Activated naive CD8-positive, alpha-beta T cell treated with anti-CD3 and anti-CD28 coated beads, Interleukin-2, amount 50 U/mL, for 16 hours (primary cell): ENCODE data around the gene NRXN2.

Experiments
- DNase-seq: peaks from one replicate; pipeline ENCODE4 v3.0.0-alpha.2; 2020; ENCODE audit warnings: low read depth, low spot score

NRXN2 gene

DNA sequence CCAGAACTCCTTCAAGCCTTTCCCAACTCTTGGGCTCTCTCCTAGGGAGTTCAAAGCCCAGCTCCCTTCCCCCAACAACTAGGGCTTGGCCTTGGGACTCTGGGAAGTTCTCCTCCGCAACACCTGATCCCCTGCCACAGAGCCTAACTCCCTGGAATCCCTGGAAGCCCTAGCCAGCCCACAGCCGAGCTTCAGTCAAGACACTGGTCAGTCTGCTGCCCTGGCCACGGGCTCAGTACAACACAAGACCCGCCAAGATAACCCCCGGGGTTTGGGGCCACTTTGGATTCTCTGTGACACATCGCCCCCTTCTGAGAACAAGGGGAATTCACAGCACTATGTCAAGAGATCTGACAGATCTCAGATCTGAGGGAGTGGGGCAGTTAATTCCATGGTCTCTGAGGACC lies 73.7 kb downstream of the NRXN2 start:
- no peak for DNase-seq

DNA sequence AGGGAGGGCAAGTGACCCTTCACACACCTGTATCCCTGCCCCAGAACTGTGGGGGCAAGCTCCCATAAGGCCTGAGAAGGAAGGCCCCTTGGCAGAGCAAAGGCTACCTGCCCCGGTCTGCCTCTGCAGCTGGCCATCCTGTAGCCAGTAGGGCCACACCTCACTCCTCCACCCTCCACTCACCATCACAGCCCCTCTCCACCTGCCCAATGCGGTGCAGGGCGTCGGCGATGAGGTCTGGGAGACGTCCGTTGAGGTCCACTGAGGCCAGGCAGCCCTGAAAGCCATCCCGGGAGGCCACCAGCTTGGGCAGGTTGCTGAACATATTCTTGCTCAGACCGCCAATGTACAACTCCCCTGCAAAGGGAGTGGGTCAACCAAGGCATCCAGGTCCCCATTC lies 74.4 kb downstream of the NRXN2 start:
- no peak for DNase-seq

GRCh38 chr11:64647019-64647779 lies 75.8 kb downstream of the NRXN2 start:
- DNase-seq: no peak

- no peak for DNase-seq
Observed at GRCh38 chr11:64644647-64645275, 78.2 kb downstream of the NRXN2 start.

DNA sequence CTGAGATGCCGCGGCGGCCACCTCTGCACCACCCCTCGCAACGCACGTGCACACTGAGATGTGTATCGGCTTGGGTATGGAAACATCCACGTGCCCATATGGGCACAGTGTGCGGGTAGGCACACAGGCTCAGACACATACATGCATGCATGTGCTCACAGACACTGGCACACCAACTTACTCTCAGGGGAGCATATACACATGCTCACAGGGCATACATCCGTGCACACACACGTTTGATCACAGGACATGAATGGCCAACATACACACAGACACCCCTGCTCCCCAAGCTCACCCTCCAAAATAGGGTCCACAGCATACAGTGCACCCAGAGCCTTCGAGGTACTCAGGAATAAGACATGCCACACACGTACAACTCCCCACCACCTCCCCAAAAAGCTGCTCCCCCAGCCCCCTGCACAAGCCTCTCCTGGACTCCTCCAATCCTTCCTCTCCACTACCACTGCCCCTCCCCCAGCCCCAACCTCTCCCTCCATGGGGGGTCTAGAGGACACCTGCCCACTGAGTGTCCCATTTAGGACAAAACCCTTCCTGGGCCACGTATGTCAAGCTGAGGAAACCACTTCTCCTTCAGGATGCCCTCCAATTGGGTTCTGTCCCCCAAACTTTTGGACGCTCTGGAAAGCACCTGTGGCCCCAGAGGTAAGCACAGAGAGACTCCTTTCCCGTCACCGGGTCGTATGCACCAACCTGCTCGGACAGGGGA lies 78.9 kb downstream of the NRXN2 start:
- DNase-seq: no peak

DNA sequence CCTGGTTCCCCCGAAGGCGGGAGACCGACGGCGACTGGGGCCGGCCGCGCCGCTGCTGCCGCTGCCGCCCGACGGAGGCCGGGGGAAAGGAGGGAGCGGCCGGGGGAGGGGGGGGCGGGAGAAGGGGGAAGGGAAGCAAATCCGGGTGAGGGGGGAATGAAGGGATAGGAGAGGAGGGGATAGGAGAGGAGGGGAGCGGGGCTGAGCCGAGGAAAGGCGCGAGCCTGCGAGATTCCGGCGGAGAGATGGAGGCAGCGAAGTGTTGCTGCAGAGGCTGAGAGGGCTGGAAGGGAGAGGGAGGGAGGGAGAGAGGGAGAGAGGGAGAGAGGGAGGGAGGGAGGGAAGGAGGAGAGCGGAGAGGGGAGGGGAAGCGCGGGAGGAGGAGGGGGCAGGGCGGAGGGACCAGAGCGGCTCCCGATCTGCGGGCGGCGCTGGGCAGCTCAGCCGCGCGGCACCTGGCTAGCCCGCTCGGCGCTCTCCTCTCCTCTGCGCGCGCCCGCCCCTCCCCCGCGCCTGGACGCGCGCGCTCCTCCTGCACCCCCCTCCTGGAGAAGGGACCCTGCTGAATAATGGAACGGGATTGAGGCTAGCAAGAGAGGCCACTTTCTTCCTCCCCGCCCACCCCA lies 79.6 kb downstream of the NRXN2 start:
- no peak for DNase-seq

GRCh38 chr11:64642871-64643255 lies 80.1 kb downstream of the NRXN2 start:
- no peak for DNase-seq

DNA sequence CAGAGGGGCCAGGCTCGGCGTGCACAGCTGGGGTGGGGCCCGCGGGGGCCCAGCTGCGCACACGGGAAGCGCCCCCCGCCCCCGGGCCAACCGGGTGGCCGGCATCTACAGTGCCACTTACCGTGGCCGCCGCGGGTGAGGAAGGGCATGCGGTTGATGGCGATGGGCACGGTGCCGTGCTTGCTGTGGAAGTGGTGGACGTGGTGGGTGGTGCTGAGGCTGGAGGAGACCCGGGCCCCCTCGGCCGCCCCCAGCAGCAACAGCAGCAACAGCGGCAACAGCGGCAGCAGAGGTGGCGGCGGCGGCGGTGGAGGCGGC lies 80.6 kb downstream of the NRXN2 start:
- no peak for DNase-seq

- DNase-seq: no peak
Observed at GRCh38 chr11:64641596-64642417, 81.2 kb downstream of the NRXN2 start.

DNA sequence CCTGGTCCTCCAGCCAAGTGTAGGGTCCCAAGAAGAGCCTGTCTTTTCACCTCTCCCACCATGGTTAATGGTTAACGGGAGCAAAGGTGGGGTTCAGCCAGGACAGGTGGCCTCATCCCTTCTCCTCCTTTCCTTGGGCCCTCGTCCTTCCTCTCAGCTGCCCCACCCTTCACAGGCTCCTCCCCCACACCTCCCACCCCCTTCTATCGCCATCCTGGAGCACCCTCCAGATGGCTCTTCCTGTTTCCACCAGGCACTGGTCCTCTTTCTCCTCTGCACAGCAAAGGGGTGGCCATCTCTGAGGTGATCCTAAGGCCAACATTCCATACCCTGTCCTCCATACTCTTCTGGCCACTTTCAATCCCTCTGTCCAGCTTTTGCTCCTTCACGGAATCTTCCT lies 83.1 kb downstream of the NRXN2 start:
- DNase-seq: no peak

DNA sequence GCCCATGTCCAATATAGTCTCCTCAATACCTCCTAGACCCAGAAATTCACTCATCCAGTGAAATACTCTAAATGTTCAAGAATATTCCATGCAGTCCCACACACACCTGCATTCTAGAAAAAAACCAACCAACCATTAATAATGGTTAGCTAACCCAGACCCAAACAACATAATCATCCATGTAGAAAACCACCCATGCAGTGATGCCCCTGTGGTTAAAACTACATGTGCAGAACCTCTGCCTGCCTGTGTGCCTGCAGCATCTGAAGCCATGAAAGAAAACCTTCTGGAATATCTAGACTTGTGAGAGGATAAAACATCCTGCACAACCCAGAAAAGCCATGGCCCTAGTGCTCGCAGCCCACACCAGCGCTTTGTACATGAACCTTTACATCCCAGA lies 84.2 kb downstream of the NRXN2 start:
- DNase-seq: no peak

DNA sequence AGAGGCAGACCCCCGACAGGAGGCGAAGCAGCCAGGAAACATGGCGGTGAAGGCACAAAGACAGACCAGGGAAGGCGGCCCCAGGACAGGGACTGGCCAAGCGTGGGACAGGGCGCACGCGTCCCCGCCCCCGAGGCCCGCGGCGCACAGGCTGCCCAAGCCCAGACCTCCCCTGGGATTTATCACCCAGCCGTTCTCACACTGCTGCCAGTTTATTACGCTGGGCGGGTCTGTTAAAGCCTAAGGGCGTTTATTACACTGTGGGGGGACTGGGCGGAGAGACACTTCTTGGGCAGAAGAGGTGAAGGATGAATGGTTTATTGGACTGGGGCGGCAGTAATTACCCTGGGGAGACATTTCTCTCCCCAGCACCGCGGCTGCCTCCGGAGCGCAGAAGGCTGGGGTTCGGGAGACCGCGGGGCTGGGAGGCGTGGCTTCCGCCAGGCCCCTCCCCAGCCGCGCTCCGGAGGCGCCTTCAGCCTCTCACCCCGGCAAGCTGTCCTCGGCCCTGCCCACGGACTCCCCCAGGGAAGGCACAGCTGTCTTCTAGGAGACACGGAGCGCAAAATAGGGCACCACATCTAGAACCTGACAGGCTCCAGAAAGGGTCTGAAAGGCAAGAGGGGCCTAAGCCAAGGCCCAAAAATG lies 84.9 kb downstream of the NRXN2 start:
- DNase-seq: no peak

GRCh38 chr11:64637334-64638017 lies 85.5 kb downstream of the NRXN2 start:
- no peak for DNase-seq

GRCh38 chr11:64633555-64634159 lies 89.3 kb downstream of the NRXN2 start:
- DNase-seq: no peak

DNA sequence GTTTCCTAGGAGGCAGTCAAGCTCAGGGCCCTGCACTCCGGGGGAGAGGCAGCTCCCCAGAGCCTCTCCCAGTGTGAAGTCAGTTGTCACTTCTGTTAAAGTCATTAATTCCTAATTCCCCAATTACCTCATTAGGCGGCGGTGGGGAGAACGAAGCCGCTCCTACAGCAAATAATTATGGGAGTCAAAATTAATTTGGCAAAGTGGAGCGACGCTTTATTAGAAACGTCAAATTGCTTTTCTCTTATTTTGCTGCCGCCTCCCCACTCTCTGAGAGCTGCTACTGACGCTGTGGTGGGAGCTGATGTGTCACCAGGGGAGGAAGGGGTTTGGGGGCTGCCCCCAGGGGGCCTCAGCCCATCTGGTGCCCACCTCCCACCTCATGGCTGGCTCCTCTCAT lies 90.3 kb downstream of the NRXN2 start:
- no peak for DNase-seq

GRCh38 chr11:64632237-64632636 lies 90.8 kb downstream of the NRXN2 start:
- no peak for DNase-seq

DNA sequence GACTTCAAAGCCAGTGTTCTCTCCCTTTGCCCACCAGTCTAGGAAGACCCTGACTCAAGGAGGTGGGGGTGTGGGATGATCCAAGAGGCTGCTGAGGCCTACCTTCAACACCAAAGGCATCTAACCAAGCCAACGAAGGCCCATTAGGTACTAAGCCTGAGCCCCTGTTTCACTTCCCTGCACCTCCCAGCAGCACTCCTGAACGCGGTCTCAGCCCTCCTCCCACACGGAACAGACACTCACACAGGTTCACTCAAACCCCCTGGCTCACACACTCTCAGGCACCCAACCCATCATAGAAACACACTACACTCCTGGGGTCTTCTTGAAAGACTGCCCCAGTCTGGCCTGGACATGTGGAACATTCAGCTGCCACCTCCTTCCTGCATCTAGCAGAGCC lies 91.3 kb downstream of the NRXN2 start:
- no peak for DNase-seq

DNA sequence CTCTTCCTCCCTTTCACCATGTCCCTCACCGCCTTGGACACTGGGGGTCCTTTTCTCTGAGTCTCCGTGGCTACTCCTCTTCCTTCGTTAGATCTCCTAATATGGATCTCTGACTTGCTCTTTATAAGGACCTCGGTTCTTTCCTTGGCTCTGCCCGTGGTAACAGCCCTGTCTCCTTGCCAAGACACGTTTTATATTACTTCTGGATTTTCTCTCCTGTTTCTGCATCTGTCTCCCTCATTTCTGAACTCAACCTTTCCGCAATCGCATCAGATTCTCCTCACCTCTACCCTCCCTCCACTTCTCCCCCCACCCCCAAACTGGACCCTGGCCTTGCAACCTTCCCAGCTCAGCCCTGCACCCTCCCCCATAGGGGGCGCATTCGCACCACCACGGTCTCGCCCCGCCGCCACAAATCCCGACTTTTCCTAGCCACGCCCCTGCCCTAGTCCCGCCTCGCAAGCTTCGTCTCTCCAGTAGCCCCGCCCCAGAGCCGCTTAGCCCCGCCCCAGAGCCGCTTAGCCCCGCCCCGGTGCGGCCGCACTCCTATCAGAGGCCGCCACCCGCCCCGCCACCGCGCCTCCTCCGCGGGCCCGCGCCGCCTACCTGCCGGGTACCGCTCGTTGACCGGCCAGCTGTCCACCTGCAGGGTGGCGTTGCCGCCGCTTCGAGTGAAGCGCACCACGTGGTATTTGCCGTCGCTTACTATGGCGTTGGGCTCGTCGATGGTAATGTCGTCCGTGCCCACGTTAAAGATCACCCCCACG lies 93.0 kb downstream of the NRXN2 start:
- no peak for DNase-seq

- DNase-seq: no peak
Observed at GRCh38 chr11:64629103-64629502, 93.9 kb downstream of the NRXN2 start.
